Endothelial cell of umbilical vein (primary cell): ENCODE data around the gene CNGB1. TPM values are rescaled to one million over a fixed set of nuclear protein-coding genes. Genes with fewer than 3 reads are reported as not detected.

Experiments used
- BruUV-seq: library from RNA; stranded (reverse); fragments of 400-500 nt; replicated peaks from 2 replicates; lab custom pipeline; 2021; lab: Mats Ljungman, UMichigan
- CTCF ChIA-PET: fragments of 300-600, 350-600 bp; sonication (Branson Sonifier 250); formaldehyde crosslinking; loops from one replicate; lab custom pipeline; 2021; ENCODE audit warnings: antibody characterized with exemption, inconsistent platforms; lab: Charles Lee
- POLR2A ChIA-PET: fragments of 300-600, 350-600 bp; sonication (Branson Sonifier 250); formaldehyde crosslinking; loops from one replicate; lab custom pipeline; 2021; ENCODE audit warnings: antibody characterized with exemption, inconsistent platforms; lab: Charles Lee
- DNase-seq: peaks from one replicate; pipeline ENCODE4 v3.0.0-alpha.2; 2011; ENCODE audit warnings: low read depth, low spot score
- FAIRE-seq: peaks from 2 replicates; lab custom pipeline; 2011; peaks lifted over from hg19 to GRCh38; lab: Jason Lieb, UNC
- H2AFZ ChIP-seq: 2 replicates; pipeline ENCODE4 v1.6.0; 2012; ENCODE audit warnings: low read depth, low read length, control low read depth, inconsistent platforms
- H3K27ac ChIP-seq: 2 replicates; pipeline ENCODE4 v1.5.1; 2011; ENCODE audit warnings: low read depth, mild to moderate bottlenecking, control low read depth, low read length, moderate library complexity; ENCODE audit not compliant: insufficient read depth
- H3K27me3 ChIP-seq, 2 experiments: 2 replicates each; pipeline versions ENCODE4 v1.6.0 to v1.6.1; 2011; ENCODE audit warnings: low read length in 2 of 2, mixed read lengths in 1 of 2; ENCODE audit not compliant: control insufficient read depth in 2 of 2, insufficient read depth in 2 of 2
- H3K36me3 ChIP-seq, 2 experiments: 2 replicates in 1 of 2; 3 replicates in 1 of 2; pipeline ENCODE4 v1.5.1; 2011; ENCODE audit warnings: low read length in 2 of 2, mild to moderate bottlenecking in 1 of 2, moderate library complexity in 1 of 2; ENCODE audit not compliant: control insufficient read depth in 2 of 2, insufficient read depth in 2 of 2; ENCODE audit errors: extremely low read depth in 1 of 2
- H3K4me1 ChIP-seq: 3 replicates; pipeline ENCODE4 v1.5.1; 2011; ENCODE audit warnings: mild to moderate bottlenecking, low read length; ENCODE audit not compliant: control insufficient read depth, insufficient read depth; ENCODE audit errors: extremely low read depth
- H3K4me2 ChIP-seq: 2 replicates; pipeline ENCODE4 v1.6.1; 2011; ENCODE audit warnings: low read length, control low read depth, mixed read lengths; ENCODE audit not compliant: insufficient read depth
- H3K4me3 ChIP-seq, 3 experiments: fragments of 200-600 bp in 1 of 3; sonication (generic), shearing (Covaris generic) in 1 of 3; replicated peaks in 1 of 3; 2 replicates each; pipeline ENCODE4 v1.5.1; 2011 to 2016; ENCODE audit warnings: control low read depth in 3 of 3, low read length in 3 of 3, mild to moderate bottlenecking in 2 of 3, inconsistent platforms in 1 of 3, low read depth in 1 of 3, moderate library complexity in 1 of 3; ENCODE audit not compliant: insufficient read depth in 1 of 3
- H3K79me2 ChIP-seq: 2 replicates; pipeline ENCODE4 v1.6.0; 2012; ENCODE audit warnings: low read length, inconsistent platforms; ENCODE audit not compliant: control insufficient read depth, insufficient read depth
- H3K9ac ChIP-seq: replicated peaks from 2 replicates; pipeline ENCODE3; 2011; ENCODE audit warnings: low read length, control low read depth; ENCODE audit not compliant: insufficient read depth; ENCODE audit errors: extremely low read depth
- H3K9me1 ChIP-seq: replicated peaks from 3 replicates; pipeline ENCODE4 v1.6.0; 2011; ENCODE audit warnings: mild to moderate bottlenecking, low read length; ENCODE audit not compliant: control insufficient read depth, insufficient read depth; ENCODE audit errors: extremely low read depth
- H3K9me3 ChIP-seq: replicated peaks from 2 replicates; pipeline ENCODE4 v1.5.1; 2012; ENCODE audit warnings: low read length, inconsistent platforms; ENCODE audit not compliant: control insufficient read depth, insufficient read depth
- H4K20me1 ChIP-seq: replicated peaks from 2 replicates; pipeline ENCODE3; 2011; ENCODE audit warnings: mild to moderate bottlenecking, low read length; ENCODE audit not compliant: control insufficient read depth, insufficient read depth; ENCODE audit errors: extremely low read depth
- CTCF ChIP-seq, 2 donors: IDR thresholded peaks; 1 replicate in 1 of 2; 2 replicates in 1 of 2; pipeline ENCODE4 v1.5.1; 2011; ENCODE audit warnings: low read length in 2 of 2, mild to moderate bottlenecking in 2 of 2, moderate library complexity in 2 of 2, control low read depth in 1 of 2, inconsistent platforms in 1 of 2, low read depth in 1 of 2; ENCODE audit not compliant: insufficient read depth in 1 of 2; ENCODE audit errors: extremely low read depth in 1 of 2
- EZH2 ChIP-seq: IDR thresholded peaks from 2 replicates; pipeline ENCODE4 v1.6.1; 2012; ENCODE audit warnings: borderline replicate concordance, low read depth, mild to moderate bottlenecking, moderate library complexity, low read length, inconsistent platforms; ENCODE audit not compliant: severe bottlenecking
- FOS ChIP-seq: IDR thresholded peaks from 2 replicates; pipeline ENCODE4 v1.6.1; 2011; ENCODE audit warnings: mild to moderate bottlenecking, low read length, moderate library complexity, borderline replicate concordance; ENCODE audit not compliant: insufficient read depth
- GATA2 ChIP-seq: IDR thresholded peaks from 2 replicates; pipeline ENCODE4 v1.7.0; 2011; ENCODE audit warnings: low read depth, mild to moderate bottlenecking, moderate library complexity, mixed read lengths, low read length; ENCODE audit not compliant: insufficient read length, insufficient read depth
- JUN ChIP-seq: IDR thresholded peaks from 2 replicates; pipeline ENCODE4 v1.6.1; 2011; ENCODE audit warnings: borderline replicate concordance, low read depth; ENCODE audit not compliant: insufficient read length, insufficient read depth
- MYC ChIP-seq: IDR thresholded peaks from one replicate; pipeline ENCODE4 v1.6.1; 2011; ENCODE audit warnings: mild to moderate bottlenecking, low read depth, low read length
- POLR2A ChIP-seq: IDR thresholded peaks from 2 replicates; pipeline ENCODE4 v1.6.1; 2012; ENCODE audit warnings: low read depth, mild to moderate bottlenecking, control low read depth, low read length
- POLR2AphosphoS5 ChIP-seq: IDR thresholded peaks from 2 replicates; pipeline ENCODE4 v1.6.1; 2012; ENCODE audit warnings: low read depth, mild to moderate bottlenecking, control low read depth, low read length, moderate library complexity; ENCODE audit not compliant: insufficient read depth
- dilution Hi-C: fragments of 300-500 bp; cut with MboI; formaldehyde crosslinking; loops from one replicate; pipeline ENCODE4 v1.15.0; 2019; ENCODE audit warnings: low sequenced_read_pairs; ENCODE audit not compliant: extremely low pct_ligation_motif_present
- intact Hi-C: fragments of 100-400 bp; cut with micrococcal nuclease; formaldehyde crosslinking; loops from one replicate; pipeline ENCODE4 v1.10.0; 2022
- polyA plus RNA-seq, 4 experiments: library from polyadenylated mRNA; depleted of rRNA in 3 of 4; stranded (reverse) in 3 of 4; unstranded in 1 of 4; fragments of >200 nt; gene quantifications; 2 replicates each; pipeline versions ENCODE4 v1.2.1 to v1.2.3, GENCODE V29; 2011 to 2012; ENCODE audit warnings: missing spikeins in 1 of 4
- total RNA-seq: library from RNA; stranded (reverse); gene quantifications from 2 replicates; pipeline ENCODE4 v1.2.3, GENCODE V29; 2021
- TF ChIP-seq, protein P1 (sequence below): IDR thresholded peaks from 2 replicates; pipeline ENCODE4 v1.6.1; 2011; ENCODE audit not compliant: insufficient read depth, insufficient read length

CNGB1 gene
- total and polyA plus RNA-seq, 2 donors (not counting 3 experiments of a cell fraction or from before 2014, with no cell fraction given) = not detected

- intact Hi-C loops = no loop called here
- ChIA-PET CTCF (interaction anchor here (0.6 to 5.1 kb wide), 3 partner anchors 8 to 43 kb away, joined by 3 to 17 read pairs (median 3); no protein-coding TSS in a partner anchor), POLR2A (no interaction called here)
- FAIRE-seq (no peak), DNase-seq (no peak)
- Histone ChIP-seq H3K4me1 (no peaks in the 10 kb centered on the region), H3K4me3 (no peak overlapping the region), H3K27me3 (peaks cover 5 to 7% of the 10 kb centered on the region in 2 experiments), H2AFZ (no peak overlapping the region), H3K9ac (no peak overlapping the region), H3K79me2 (no peaks in the 10 kb centered on the region), H3K9me3 (no peaks in the 10 kb centered on the region), H3K4me2 (no peak overlapping the region), H3K36me3 (no peaks in the 10 kb centered on the region), H3K27ac (no peak overlapping the region), H4K20me1 (no peaks in the 10 kb centered on the region), H3K9me1 (no peaks in the 10 kb centered on the region)
- dilution Hi-C loops = no loop called here
- BruUV-seq = no TSS peak
- TF ChIP-seq JUN (no peak), GATA2 (no peak), CTCF (IDR thresholded peaks at IDR 0.05; ENCODE audit: extremely low read depth in 1 of 2, insufficient read depth in 1 of 2, low read depth in 1 of 2, low read length in 2 of 2) (no peak), MYC (no peak), POLR2A (no peak), EZH2 (no peak), FOS (no peak), POLR2AphosphoS5 (no peak)
- TF ChIP-seq, protein P1, sequence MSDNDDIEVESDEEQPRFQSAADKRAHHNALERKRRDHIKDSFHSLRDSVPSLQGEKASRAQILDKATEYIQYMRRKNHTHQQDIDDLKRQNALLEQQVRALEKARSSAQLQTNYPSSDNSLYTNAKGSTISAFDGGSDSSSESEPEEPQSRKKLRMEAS = no peak
These were observed 47.5 kb downstream of the CNGB1 start for GRCh38 chr16:57923418-57923817.
